ENCODE data around the gene XRCC6. TPM values are rescaled to one million over a fixed set of nuclear protein-coding genes. Genes with fewer than 3 reads are reported as not detected.
"Not testable (repeated sequence)": the region's sequence is repeated elsewhere in the genome, so short reads cannot be mapped to it uniquely, and the experiment has no call there.

Gene XRCC6
- 100 to 1,000 TPM; 515 to 540 (median 521) TPM for total RNA-seq

DNA sequence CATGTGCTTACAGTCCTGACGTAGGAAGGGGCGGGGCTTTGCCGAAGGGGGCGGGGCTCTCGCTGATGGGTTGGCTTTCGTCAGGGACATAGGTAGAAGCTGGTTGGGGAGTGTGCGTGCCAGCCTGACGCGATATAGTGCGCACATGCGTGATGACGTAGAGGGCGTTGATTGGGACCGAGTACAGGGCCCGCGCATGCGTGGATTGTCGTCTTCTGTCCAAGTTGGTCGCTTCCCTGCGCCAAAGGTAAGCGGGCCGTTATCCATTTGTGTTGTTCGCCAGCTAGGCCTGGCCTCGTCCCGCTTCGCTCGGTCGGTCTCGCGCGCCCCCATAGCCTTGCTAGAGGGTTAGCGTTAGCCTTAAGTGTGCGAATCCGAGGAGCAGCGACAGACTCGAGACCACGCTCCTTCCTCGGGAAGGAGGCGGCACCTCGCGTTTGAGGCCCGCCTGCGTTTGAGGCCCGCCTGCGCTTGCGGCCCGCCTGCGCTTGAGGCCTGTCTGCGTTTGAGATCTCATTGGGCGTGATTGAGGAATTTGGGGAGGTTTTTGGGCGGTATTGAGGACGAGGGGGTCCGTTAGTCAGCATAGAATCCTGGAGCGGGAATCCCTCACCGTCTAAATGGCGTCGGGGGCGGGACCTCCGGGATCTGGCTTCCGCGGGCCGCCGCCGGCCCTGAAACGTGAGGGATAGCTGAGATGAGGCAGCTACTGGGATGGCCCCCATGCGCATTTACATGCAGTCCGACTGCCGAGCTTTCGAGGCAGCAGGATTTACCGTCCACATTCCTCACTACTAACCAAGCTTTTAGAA lies at the start of gene XRCC6:
Gene XRCC6, plus strand, starts transcription at position 197 of the 812 bp plus-strand sequence. CDS start 710 bp downstream, outside the sequence.
- no peaks in the 10 kb centered on the region for H3K27me3 Mint-ChIP-seq (ENCODE audit: low read depth)
- DNase-seq (peak; percentile 100), ATAC-seq (peak; percentile 87 to 91)
- H3K4me1 Mint-ChIP-seq (ENCODE audit: low read depth), result peaks cover 42% of the 10 kb centered on the region
- H3K9me3 Mint-ChIP-seq, result no peaks in the 10 kb centered on the region
- H3K4me3 Mint-ChIP-seq, result peak within 1 kb of the TSS; percentile 99
- peaks cover 26% of the 10 kb centered on the region for H3K36me3 Mint-ChIP-seq (ENCODE audit: insufficient read depth)

DNA sequence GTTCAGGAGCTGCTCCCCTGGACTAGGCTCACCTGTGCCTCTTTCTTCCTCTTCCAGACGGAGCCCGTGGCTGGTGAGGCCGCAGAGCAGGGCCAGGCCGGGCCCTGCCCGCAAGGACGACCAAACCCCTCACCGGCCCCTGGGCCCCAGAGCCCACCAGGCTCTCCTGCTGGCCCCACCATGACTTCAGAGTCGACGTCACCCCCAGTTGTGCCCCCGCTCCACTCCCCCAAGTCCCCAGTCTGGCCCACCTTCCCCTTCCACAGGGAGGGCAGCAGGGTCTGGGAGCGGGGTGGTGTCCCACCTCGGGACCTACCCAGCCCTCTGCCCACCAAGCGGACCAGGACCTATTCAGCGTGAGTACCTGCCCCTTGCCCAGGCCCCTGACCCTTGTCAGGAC lies 49.3 kb upstream of the XRCC6 start:
- H3K36me3 Mint-ChIP-seq (ENCODE audit: insufficient read depth), result peaks cover 2% of the 10 kb centered on the region
- no peaks in the 10 kb centered on the region for H3K9me3 Mint-ChIP-seq
- no peak overlapping the region for H3K4me3 Mint-ChIP-seq
- H3K27me3 Mint-ChIP-seq (ENCODE audit: low read depth), result no peaks in the 10 kb centered on the region
- no peak for ATAC-seq
- DNase-seq, result no peak
- no peaks in the 10 kb centered on the region for H3K4me1 Mint-ChIP-seq (ENCODE audit: low read depth)

GRCh38 chr22:41572305-41572704 lies 48.8 kb upstream of the XRCC6 start:
- not testable (repeated sequence) for H3K4me3 Mint-ChIP-seq, DNase-seq, ATAC-seq

GRCh38 chr22:41573677-41574076 lies 47.4 kb upstream of the XRCC6 start:
- peaks cover 11% of the 10 kb centered on the region for H3K36me3 Mint-ChIP-seq (ENCODE audit: insufficient read depth)
- H3K4me1 Mint-ChIP-seq (ENCODE audit: low read depth), result no peaks in the 10 kb centered on the region
- H3K9me3 Mint-ChIP-seq, result no peaks in the 10 kb centered on the region
- ATAC-seq, result no peak
- no peak overlapping the region for H3K4me3 Mint-ChIP-seq
- DNase-seq, result no peak
- no peaks in the 10 kb centered on the region for H3K27me3 Mint-ChIP-seq (ENCODE audit: low read depth)

More at GRCh38 chr22:41572305-41572704, 48.8 kb upstream of the XRCC6 start:
- not testable (repeated sequence) for H3K36me3 Mint-ChIP-seq (ENCODE audit: insufficient read depth); H3K4me1 Mint-ChIP-seq (ENCODE audit: low read depth); H3K9me3 Mint-ChIP-seq; H3K27me3 Mint-ChIP-seq (ENCODE audit: low read depth)

DNA sequence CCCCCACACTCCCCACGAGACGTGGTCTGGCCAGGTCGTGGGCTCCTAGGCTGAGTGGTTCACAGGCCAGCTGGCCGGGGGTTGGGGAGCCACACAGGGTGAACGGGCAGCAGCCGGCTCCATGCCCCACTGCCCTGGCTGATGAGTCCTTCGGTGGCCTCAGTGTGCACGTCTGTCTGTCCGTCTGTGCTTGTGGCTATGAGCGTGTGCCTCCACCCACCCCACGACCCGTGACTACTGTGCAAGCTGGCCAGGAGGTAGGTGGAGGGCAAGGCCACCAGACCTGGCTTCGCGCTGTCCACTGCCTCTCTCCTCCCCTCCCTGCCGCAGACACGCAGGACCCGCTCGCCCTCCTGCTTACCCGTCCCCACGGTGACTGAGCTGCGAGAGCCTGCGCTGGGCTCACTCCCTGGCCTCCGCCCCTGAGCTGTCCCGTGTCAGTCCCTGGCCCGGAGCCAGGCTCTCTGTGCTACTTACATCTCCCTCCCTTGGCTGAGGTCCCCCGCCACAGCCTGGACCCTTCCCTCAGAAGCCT lies 46.2 kb upstream of the XRCC6 start:
- Mint-ChIP-seq H3K9me3 (no peaks in the 10 kb centered on the region), H3K27me3 (ENCODE audit: low read depth) (no peaks in the 10 kb centered on the region), H3K36me3 (ENCODE audit: insufficient read depth) (peaks cover 11% of the 10 kb centered on the region), H3K4me3 (no peak overlapping the region), H3K4me1 (ENCODE audit: low read depth) (no peaks in the 10 kb centered on the region)
- ATAC-seq (no peak), DNase-seq (no peak)

DNA sequence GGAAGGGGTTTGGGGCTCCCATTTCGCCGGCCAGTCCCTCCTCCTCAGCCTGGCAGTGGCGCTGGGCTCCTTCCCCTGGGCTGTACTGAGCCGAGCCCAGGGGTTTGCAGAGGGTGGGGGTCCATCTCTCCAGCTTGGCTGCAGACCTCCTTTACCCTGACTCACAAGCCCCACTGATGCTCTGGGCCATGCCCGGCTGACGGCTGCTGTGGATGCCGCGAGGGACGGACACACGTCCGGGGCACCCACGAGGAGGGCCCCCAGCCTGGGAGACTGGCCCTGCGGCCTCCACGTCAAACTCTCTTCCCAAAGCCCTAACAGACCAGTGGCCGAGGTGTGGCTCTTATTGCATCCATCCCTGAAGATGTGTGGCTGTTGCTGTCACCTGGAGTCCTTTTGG lies 45.6 kb upstream of the XRCC6 start:
- DNase-seq, result no peak
- Mint-ChIP-seq H3K27me3 (ENCODE audit: low read depth) (no peaks in the 10 kb centered on the region), H3K4me1 (ENCODE audit: low read depth) (no peaks in the 10 kb centered on the region), H3K36me3 (ENCODE audit: insufficient read depth) (peaks cover 11% of the 10 kb centered on the region), H3K4me3 (no peak overlapping the region), H3K9me3 (no peaks in the 10 kb centered on the region)
- ATAC-seq, result no peak

DNA sequence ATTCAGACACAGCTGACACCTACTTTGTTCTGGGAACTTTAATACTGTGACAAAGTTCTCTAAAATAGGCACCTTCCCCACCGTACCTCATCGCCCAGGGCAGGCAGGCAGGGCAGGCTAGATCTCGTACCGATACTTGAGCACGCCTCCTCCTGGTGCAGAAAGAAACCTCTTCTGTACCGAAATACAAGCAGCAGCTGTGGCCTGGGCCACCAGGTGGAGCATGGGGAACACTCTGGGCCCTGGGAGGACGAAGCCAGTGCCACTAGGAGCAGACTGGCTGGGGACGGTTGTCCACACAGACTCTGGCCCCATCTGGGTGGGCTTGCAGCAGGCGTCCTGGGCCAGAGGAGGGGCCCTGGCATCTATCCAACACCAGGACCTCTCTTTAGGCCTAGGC lies 44.2 kb upstream of the XRCC6 start:
- no peak for DNase-seq
- Mint-ChIP-seq H3K9me3 (no peaks in the 10 kb centered on the region), H3K36me3 (ENCODE audit: insufficient read depth) (peaks cover 11% of the 10 kb centered on the region), H3K4me3 (no peak overlapping the region), H3K27me3 (ENCODE audit: low read depth) (no peaks in the 10 kb centered on the region), H3K4me1 (ENCODE audit: low read depth) (no peaks in the 10 kb centered on the region)
- ATAC-seq, result peak in 1 of 2 donors; percentile 53

- no peaks in the 10 kb centered on the region for H3K4me1 Mint-ChIP-seq (ENCODE audit: low read depth)
- DNase-seq, result no peak
- peaks cover 18% of the 10 kb centered on the region for H3K36me3 Mint-ChIP-seq (ENCODE audit: insufficient read depth)
- ATAC-seq, result no peak
- no peak overlapping the region for H3K4me3 Mint-ChIP-seq
- no peaks in the 10 kb centered on the region for H3K27me3 Mint-ChIP-seq (ENCODE audit: low read depth)
- no peaks in the 10 kb centered on the region for H3K9me3 Mint-ChIP-seq
Measured at GRCh38 chr22:41578114-41578513, 43.0 kb upstream of the XRCC6 start.

GRCh38 chr22:41578818-41579217 lies 42.3 kb upstream of the XRCC6 start:
- no peak for ATAC-seq
- no peak for DNase-seq
- no peak overlapping the region for H3K4me3 Mint-ChIP-seq
- H3K9me3 Mint-ChIP-seq, result no peaks in the 10 kb centered on the region
- no peaks in the 10 kb centered on the region for H3K4me1 Mint-ChIP-seq (ENCODE audit: low read depth)
- peaks cover 24% of the 10 kb centered on the region for H3K36me3 Mint-ChIP-seq (ENCODE audit: insufficient read depth)
- H3K27me3 Mint-ChIP-seq (ENCODE audit: low read depth), result no peaks in the 10 kb centered on the region

DNA sequence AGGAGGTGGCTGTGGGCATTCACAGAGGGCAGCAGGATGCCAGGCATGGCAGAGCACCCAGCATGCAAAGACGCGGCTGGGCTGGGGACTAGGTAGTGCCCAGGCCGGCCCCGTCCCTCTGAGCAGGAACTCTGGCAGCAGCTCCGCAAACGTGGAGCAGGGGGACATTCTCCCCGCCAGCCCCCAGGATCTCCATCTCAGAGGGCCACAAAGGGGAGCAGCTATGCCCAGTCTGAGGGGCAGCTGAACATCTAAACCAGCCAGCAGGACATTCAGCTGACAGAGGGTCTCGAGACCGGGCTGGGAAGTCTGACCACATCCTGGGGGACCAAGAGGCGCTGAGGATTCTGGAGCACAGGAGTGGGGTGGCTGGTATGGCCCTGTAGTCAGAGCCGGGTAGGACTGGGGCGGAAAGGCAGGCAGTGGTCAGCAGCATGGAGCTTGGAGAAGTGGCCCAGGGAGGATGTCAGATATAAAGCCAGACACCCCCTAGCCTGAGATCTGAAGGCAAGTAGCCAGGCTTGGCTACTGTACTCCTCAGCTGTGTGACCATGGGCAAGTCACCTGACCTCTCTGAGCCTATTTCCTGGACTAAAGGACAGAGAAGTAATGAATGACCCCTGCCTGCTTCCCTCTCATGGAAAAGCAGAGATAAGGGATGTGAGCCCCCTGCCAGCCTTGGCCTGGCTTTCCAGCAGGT lies 41.6 kb upstream of the XRCC6 start:
- Mint-ChIP-seq H3K36me3 (ENCODE audit: insufficient read depth) (peaks cover 26% of the 10 kb centered on the region), H3K4me3 (no peak overlapping the region), H3K9me3 (no peaks in the 10 kb centered on the region), H3K4me1 (ENCODE audit: low read depth) (no peaks in the 10 kb centered on the region), H3K27me3 (ENCODE audit: low read depth) (no peaks in the 10 kb centered on the region)
- DNase-seq, result no peak
- ATAC-seq, result no peak

GRCh38 chr22:41579997-41580355 lies 41.1 kb upstream of the XRCC6 start:
- DNase-seq (no peak), ATAC-seq (no peak)
- Mint-ChIP-seq H3K4me3 (no peak overlapping the region), H3K4me1 (ENCODE audit: low read depth) (no peaks in the 10 kb centered on the region), H3K9me3 (no peaks in the 10 kb centered on the region), H3K36me3 (ENCODE audit: insufficient read depth) (peaks cover 26% of the 10 kb centered on the region), H3K27me3 (ENCODE audit: low read depth) (no peaks in the 10 kb centered on the region)

DNA sequence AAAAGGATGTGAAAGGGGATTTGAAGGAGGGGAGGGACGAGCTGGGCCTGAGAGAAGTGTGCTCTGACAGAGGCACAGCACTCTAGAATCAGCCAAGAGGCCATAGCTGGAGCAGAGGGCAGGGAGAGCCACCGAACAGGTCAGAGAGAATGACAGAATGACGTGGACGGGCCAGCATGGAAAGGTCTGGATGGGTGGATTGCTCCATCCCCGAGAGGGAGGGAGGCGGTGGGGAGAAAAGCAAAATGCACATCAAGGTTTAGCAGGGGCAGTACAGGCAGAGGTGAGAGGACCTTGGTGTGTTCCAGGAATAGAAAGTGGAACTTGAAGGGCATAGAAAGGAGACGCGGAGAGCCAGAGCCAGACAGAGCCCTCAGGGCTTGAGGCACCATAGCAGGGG lies 38.4 kb upstream of the XRCC6 start:
- Mint-ChIP-seq H3K27me3 (ENCODE audit: low read depth) (no peaks in the 10 kb centered on the region), H3K4me3 (no peak overlapping the region), H3K9me3 (no peaks in the 10 kb centered on the region), H3K4me1 (ENCODE audit: low read depth) (peaks cover 5% of the 10 kb centered on the region), H3K36me3 (ENCODE audit: insufficient read depth) (peaks cover 19% of the 10 kb centered on the region)
- DNase-seq (no peak), ATAC-seq (no peak)

- DNase-seq (no peak), ATAC-seq (no peak)
- no peaks in the 10 kb centered on the region for H3K9me3 Mint-ChIP-seq
- no peaks in the 10 kb centered on the region for H3K27me3 Mint-ChIP-seq (ENCODE audit: low read depth)
- peaks cover 16% of the 10 kb centered on the region for H3K36me3 Mint-ChIP-seq (ENCODE audit: insufficient read depth)
- H3K4me3 Mint-ChIP-seq, result no peak overlapping the region
- H3K4me1 Mint-ChIP-seq (ENCODE audit: low read depth), result peaks cover 21% of the 10 kb centered on the region
Measured at GRCh38 chr22:41584881-41585280, 36.2 kb upstream of the XRCC6 start.

GRCh38 chr22:41585898-41586297 lies 35.2 kb upstream of the XRCC6 start:
- Mint-ChIP-seq H3K9me3 (no peaks in the 10 kb centered on the region), H3K4me1 (ENCODE audit: low read depth) (peaks cover 21% of the 10 kb centered on the region), H3K4me3 (no peak overlapping the region), H3K27me3 (ENCODE audit: low read depth) (no peaks in the 10 kb centered on the region), H3K36me3 (ENCODE audit: insufficient read depth) (peaks cover 16% of the 10 kb centered on the region)
- DNase-seq (no peak), ATAC-seq (no peak)

DNA sequence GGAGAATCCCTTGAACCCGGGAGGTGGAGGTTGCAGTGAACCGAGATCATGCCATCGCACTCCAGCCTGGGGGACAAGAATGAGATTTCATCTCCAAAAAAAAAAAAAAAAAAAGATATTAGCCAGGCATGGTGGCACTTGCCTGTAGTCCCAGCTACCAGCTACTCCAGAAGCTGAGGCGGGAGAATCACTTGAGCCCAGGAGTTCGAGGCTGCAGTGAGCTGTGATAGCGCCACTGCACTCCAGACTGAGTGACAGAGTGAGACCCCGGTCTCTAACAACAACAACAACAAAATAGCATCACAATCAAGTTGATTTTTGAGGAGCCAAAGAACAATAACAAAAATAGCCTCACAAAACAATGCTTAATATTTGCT lies 33.8 kb upstream of the XRCC6 start:
- Mint-ChIP-seq H3K4me1 (ENCODE audit: low read depth) (peaks cover 22% of the 10 kb centered on the region), H3K9me3 (no peaks in the 10 kb centered on the region), H3K4me3 (no peak overlapping the region), H3K36me3 (ENCODE audit: insufficient read depth) (peaks cover 15% of the 10 kb centered on the region), H3K27me3 (ENCODE audit: low read depth) (no peaks in the 10 kb centered on the region)
- no peak for DNase-seq
- ATAC-seq, result no peak
